Measurements from ENCODE around the gene SLC6A4.

- TF ChIP-seq, protein P1, sequence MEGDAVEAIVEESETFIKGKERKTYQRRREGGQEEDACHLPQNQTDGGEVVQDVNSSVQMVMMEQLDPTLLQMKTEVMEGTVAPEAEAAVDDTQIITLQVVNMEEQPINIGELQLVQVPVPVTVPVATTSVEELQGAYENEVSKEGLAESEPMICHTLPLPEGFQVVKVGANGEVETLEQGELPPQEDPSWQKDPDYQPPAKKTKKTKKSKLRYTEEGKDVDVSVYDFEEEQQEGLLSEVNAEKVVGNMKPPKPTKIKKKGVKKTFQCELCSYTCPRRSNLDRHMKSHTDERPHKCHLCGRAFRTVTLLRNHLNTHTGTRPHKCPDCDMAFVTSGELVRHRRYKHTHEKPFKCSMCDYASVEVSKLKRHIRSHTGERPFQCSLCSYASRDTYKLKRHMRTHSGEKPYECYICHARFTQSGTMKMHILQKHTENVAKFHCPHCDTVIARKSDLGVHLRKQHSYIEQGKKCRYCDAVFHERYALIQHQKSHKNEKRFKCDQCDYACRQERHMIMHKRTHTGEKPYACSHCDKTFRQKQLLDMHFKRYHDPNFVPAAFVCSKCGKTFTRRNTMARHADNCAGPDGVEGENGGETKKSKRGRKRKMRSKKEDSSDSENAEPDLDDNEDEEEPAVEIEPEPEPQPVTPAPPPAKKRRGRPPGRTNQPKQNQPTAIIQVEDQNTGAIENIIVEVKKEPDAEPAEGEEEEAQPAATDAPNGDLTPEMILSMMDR (IDR thresholded peaks at IDR 0.05; ENCODE audit: low read length), result no peak
- no peak for TF ChIP-seq EZH2phosphoT487 (IDR thresholded peaks at IDR 0.05; ENCODE audit: low read length)
Observed at GRCh38 chr17:30197416-30197815, 38.1 kb downstream of the SLC6A4 start.

Measured in MM.1S (cell line).